Left lung (tissue), 10 donors: ENCODE measurements around the gene IQCK. TPM values are rescaled to one million over a fixed set of nuclear protein-coding genes. Genes with fewer than 3 reads are reported as not detected.

Experiments used
- ATAC-seq: fragments of 200-7000 bp; cut with Tn5 transposase; one replicate; pipeline ENCODE4 v1.9.1; 2020; ENCODE audit warnings: moderate library complexity
- DNase-seq, 4 donors: peaks; one replicate each; pipeline ENCODE4 v3.0.0-alpha.2; 2013 to 2020
- H3K27ac ChIP-seq, 2 donors: fragments of 200-600 bp; sonication (generic) in 1 of 2; one replicate each; pipeline versions ENCODE4 v1.5.0 to v1.8.0; 2020 to 2021
- H3K27me3 ChIP-seq, 2 donors: fragments of 200-600 bp; sonication (generic) in 1 of 2; one replicate each; pipeline versions ENCODE4 v1.5.0 to v1.8.0; 2020 to 2021
- H3K36me3 ChIP-seq, 2 donors: fragments of 200-600 bp; sonication (generic) in 1 of 2; one replicate each; pipeline versions ENCODE4 v1.5.0 to v1.8.0; 2020 to 2021
- H3K4me1 ChIP-seq, 2 donors: fragments of 200-600 bp; one replicate each; pipeline ENCODE4 v1.8.0; 2021
- H3K4me3 ChIP-seq, 2 donors: fragments of 200-600 bp; sonication (generic) in 1 of 2; one replicate each; pipeline versions ENCODE4 v1.5.0 to v1.8.0; 2020 to 2021; ENCODE audit warnings: mild to moderate bottlenecking in 1 of 2
- H3K9me3 ChIP-seq, 2 donors: fragments of 200-600 bp; sonication (generic) in 1 of 2; one replicate each; pipeline versions ENCODE4 v1.5.0 to v1.8.0; 2020 to 2021
- intact Hi-C, 2 donors: fragments of 100-400 bp; cut with DNase I; formaldehyde crosslinking; loops; one replicate each; pipeline versions ENCODE4 v1.11.2 to v1.14.2; 2022
- polyA plus RNA-seq, 6 donors: library from polyadenylated mRNA; unstranded; fragments of 120-200 nt; gene quantifications; one replicate each; pipeline ENCODE4 v1.2.1, GENCODE V29; 2013; ENCODE audit not compliant: insufficient read length in 6 of 6
- total RNA-seq, 2 donors: library from RNA; stranded (reverse); fragmentation: NEBNext Ultra II Directional; extraction: Animal tissue kit (Norgen Biotek cat#: 25700); gene quantifications; one replicate each; pipeline ENCODE4 v1.2.1, GENCODE V29; 2021
- TF ChIP-seq, protein P1 (sequence below), 2 donors: fragments of 200-600 bp; sonication (generic) in 1 of 2; IDR thresholded peaks; one replicate each; pipeline versions ENCODE4 v1.5.0 to v1.8.0; 2021; ENCODE audit warnings: antibody characterized with exemption in 2 of 2
- donor health status: DM: no; HTN: yes; CAD: no.
- donor health status: DM: no; HTN: no; CAD: no.

Gene IQCK
- total and polyA plus RNA-seq, 8 donors = 8.0 to 25.3 (median 22.1) TPM

DNA sequence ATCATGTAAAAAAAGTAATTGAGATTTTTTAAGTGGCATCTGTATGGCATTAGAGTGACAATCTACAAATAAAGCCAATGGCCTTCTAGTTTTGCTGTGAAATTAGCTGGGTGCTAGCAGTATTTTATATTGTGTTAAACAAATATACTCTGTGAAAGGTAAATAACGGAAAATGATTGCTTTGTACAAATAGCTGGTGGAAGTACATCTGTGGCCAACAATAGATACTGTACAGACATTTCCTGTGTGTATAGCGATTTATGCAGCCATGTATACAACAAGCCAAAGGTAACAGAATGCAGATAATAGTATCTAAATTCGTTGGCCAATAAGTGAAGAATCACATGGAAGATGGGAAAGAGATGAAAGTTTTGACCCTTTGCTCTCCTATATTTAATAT lies 26.6 kb downstream of the IQCK start:
- Histone ChIP-seq H3K9me3 (no peaks in the 10 kb centered on the region), H3K27me3 (no peaks in the 10 kb centered on the region), H3K27ac (no peak overlapping the region), H3K36me3 (no peaks in the 10 kb centered on the region), H3K4me1 (no peaks in the 10 kb centered on the region), H3K4me3 (no peak overlapping the region)
- TF ChIP-seq, protein P1, sequence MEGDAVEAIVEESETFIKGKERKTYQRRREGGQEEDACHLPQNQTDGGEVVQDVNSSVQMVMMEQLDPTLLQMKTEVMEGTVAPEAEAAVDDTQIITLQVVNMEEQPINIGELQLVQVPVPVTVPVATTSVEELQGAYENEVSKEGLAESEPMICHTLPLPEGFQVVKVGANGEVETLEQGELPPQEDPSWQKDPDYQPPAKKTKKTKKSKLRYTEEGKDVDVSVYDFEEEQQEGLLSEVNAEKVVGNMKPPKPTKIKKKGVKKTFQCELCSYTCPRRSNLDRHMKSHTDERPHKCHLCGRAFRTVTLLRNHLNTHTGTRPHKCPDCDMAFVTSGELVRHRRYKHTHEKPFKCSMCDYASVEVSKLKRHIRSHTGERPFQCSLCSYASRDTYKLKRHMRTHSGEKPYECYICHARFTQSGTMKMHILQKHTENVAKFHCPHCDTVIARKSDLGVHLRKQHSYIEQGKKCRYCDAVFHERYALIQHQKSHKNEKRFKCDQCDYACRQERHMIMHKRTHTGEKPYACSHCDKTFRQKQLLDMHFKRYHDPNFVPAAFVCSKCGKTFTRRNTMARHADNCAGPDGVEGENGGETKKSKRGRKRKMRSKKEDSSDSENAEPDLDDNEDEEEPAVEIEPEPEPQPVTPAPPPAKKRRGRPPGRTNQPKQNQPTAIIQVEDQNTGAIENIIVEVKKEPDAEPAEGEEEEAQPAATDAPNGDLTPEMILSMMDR (IDR thresholded peaks at IDR 0.05) = no peak
- DNase-seq = no peak
- intact Hi-C loops = no loop called here
- ATAC-seq = no peak

DNA sequence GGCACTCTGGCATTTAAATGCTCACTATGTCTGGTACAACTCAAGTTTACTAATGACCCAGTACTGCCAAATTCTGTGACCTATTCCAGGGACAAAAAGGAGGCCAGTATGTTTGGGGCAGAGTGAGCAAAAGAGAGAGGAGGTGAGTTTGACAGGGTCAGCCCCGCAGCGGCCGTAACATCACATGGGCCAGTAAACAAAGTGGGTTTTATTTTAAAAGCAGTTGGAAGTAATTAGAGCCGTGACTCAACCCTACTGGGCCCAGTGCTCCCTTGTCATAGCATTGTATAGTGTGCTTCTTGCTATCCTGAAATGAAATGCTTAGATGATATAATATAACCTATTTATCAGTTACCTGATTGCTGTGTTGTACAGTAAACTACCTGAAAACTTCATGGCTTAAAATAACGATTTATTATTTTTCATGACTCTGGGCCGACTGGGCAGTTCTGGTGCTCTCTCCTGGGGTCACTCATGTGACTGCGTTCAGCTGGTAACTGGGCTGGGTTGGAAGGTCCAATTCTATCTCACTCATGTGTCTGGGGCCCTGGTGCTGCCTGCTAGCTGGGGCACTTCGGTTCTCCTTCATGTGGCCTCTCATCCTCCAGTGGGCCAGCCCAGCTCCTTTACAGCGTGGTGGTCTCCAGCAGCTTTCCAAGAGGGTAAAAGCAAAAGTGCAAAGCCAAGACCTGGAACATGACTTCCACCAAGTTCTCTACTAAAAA lies 27.4 kb downstream of the IQCK start:
- no peak overlapping the region for H3K27ac ChIP-seq
- H3K9me3 ChIP-seq = no peaks in the 10 kb centered on the region
- TF ChIP-seq, protein P1 (IDR thresholded peaks at IDR 0.05) = no peak
- H3K4me1 ChIP-seq = no peaks in the 10 kb centered on the region
- no peak overlapping the region for H3K4me3 ChIP-seq
- ATAC-seq (no peak), DNase-seq (no peak)
- intact Hi-C loops = no loop called here
- H3K36me3 ChIP-seq = no peaks in the 10 kb centered on the region
- H3K27me3 ChIP-seq = no peaks in the 10 kb centered on the region

DNA sequence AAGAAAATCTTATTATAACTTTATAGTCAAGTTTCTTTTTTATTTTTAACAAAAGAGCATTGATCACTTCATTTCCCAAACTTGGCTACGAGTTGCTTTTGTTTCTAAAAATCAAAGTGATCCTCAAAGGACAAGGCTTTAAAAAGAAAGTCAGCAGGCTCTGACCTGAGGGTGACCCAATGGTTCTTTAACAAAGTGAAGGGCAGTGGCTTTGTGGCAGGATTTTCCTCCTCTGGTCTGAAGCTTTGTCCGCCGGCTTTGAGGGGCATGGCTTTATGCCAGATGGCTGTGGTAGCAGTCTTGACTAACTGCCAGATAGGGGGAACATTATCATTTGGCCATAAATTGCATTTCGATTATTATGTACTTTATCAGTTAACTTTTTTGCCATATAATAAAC lies 28.5 kb downstream of the IQCK start:
- TF ChIP-seq, protein P1 (IDR thresholded peaks at IDR 0.05) = no peak

DNA sequence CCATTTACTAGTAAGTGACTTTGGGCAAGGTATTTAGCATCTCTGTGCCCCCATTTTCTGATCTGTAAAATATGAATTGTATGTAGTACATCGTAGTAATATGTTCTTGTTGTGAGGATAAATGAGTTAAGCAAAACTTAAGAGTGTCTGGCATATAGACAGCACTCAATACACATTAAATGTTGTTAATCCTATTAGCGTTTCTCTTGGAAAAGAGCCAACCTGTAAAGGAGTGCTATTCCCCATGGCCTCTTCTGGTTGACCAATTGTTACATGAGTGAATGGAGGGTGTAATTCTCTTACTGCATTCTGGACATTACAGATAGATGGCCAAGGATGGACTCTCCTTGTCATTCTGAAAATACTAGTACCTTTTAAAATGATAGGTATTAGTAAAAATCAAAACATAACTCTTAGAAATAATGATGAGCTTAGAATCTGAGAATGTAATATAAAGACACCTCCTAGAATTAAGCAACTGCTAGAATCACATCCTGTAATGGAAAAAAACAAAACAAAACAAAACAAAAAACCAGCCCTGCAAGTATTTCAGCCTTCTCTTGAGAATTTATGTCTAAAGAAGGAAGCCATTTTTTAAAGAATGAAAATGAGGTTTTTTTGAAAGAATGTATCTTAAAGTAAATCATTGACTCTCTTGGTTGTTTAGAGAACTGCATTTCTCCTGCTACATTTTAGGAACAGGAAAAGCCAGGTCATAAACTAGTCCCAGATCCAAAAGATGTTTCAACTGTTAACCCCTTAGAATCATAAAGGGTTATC lies 30.5 kb downstream of the IQCK start:
- intact Hi-C loops = no loop called here
- no peak overlapping the region for H3K4me3 ChIP-seq
- H3K9me3 ChIP-seq = no peaks in the 10 kb centered on the region
- DNase-seq = peak in 1 of 4 donors; percentile 24
- no peak overlapping the region for H3K27ac ChIP-seq
- no peaks in the 10 kb centered on the region for H3K36me3 ChIP-seq
- peaks cover 0 to 3% of the 10 kb centered on the region in 2 donors for H3K4me1 ChIP-seq
- TF ChIP-seq, protein P1 (IDR thresholded peaks at IDR 0.05) = no peak
- H3K27me3 ChIP-seq = no peaks in the 10 kb centered on the region
- ATAC-seq = no peak

More for the DNA sequence above, 28.5 kb downstream of the IQCK start:
- Histone ChIP-seq H3K9me3 (no peaks in the 10 kb centered on the region), H3K36me3 (no peaks in the 10 kb centered on the region), H3K27me3 (no peaks in the 10 kb centered on the region), H3K27ac (no peak overlapping the region), H3K4me3 (no peak overlapping the region), H3K4me1 (no peaks in the 10 kb centered on the region)
- intact Hi-C loops = no loop called here
- no peak for ATAC-seq
- DNase-seq = no peak

DNA sequence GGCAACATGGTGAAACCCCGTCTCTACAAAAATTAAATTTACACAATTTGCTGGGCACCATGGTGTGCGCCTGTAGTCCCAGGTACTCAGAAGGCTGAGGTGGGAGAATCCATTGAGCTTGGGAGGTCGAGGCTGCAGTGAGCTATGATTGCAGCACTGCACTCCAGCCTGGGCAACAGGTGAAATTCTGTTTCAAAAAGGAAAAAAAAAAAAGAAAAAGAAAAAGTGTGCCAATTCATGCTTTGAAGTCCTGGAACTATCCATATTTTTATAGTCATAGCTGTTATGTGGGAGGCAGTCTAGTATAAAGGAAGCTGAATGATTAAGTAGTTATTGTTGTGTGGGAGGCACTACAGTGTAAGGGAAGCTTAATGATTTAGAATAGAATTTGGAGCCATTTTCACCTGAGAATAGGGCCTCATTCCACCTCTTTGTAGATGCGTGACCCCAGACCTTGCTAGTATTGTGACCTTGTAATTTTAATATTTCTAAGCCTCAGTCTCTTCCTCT lies 31.6 kb downstream of the IQCK start:
- no peaks in the 10 kb centered on the region for H3K27me3 ChIP-seq
- peaks cover 0 to 3% of the 10 kb centered on the region in 2 donors for H3K4me1 ChIP-seq
- TF ChIP-seq, protein P1 (IDR thresholded peaks at IDR 0.05) = no peak
- H3K9me3 ChIP-seq = no peaks in the 10 kb centered on the region
- H3K27ac ChIP-seq = no peak overlapping the region
- no peak overlapping the region for H3K4me3 ChIP-seq
- DNase-seq = no peak
- H3K36me3 ChIP-seq = no peaks in the 10 kb centered on the region
- ATAC-seq = no peak
- intact Hi-C loops = no loop called here
